ENCODE measurements around the gene FANCC.

The FANCC gene

DNA sequence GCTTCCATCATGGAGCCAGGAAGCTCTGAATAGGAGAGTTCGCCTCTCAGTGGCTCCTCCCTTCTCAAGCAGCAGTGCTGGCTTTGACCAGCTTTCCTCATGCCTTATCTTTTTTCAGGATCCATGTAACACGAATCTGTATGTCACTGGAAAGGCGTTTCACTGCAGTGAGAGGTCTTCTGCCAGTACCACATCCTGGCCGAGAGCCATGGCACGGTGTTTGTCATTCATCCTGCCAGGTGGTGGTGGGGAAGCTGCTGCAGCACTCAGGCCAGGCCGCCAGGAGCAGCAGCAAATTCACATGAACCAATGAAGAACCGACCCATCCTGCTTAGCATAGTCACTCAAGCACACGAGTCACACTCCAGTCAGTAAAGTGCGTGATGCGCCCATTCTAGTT, 179.0 kb downstream of the FANCC start:
- no peak for DNase-seq

DNA sequence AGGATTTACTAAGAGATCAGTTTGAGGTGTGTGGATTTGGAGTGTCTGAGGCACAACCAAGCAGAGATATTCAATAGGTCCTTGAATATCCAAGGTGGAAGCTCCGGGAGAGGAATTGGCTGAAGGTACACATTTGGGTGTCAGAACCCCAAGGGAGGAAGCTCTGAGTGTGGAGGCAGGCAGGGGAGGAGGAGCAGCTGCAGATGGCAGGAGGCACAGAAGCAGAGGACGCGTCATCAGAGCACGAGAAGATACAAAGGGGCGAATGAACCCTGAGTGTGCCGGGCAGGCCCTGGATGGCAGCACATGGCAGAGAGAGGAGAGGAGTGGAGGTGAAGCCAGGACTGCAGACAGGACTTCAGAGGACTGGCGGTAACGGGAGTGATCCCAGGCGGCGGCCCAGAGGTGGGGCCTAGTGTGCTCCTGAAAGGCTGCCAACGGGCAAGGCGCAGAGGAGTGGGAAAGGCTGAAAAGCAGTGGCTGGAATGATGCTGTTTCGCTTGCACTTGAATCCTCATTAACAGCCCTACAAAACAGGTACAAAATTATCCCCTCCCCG, 179.8 kb downstream of the FANCC start:
- DNase-seq, result no peak

DNA sequence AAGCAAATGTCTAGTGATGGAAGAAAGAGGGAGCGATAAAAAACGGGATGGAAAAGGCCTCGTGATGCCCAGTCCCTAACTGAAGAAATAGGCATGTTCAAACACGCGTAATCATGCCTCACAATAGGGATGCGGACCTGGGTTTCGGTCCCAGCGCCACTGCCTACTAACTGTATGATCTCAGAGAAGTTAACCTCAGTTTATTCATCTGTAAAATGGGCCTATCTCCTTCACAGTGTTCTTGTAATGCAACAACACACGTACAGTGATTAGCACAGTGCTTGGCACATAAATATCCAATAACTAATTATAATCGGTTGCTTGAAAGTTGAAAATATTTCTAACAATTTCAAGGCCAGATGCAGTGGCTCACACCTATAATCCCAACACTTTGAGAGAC, 181.8 kb downstream of the FANCC start:
- DNase-seq, result no peak

DNA sequence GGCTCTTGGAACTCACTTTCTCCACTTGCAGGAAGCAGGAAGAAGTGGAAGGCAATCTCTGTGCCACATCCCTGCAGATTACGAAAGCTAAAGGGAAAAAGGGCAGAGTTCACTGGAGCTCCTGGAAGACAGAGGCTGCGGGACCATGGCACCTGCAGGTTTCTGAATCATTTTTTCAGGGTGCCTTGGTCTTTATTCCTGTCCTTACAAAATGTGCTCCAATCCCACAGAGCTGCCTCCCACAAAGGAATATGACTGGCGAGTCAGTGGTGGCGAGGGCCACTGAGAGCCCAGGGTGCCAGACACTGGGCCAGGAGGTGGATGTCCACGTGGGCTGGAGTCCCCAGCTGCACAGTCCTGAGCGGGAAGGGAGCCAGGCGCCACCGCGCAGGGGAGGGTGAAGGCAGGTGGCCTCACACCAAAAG, 183.0 kb downstream of the FANCC start:
- no peak for DNase-seq

DNA sequence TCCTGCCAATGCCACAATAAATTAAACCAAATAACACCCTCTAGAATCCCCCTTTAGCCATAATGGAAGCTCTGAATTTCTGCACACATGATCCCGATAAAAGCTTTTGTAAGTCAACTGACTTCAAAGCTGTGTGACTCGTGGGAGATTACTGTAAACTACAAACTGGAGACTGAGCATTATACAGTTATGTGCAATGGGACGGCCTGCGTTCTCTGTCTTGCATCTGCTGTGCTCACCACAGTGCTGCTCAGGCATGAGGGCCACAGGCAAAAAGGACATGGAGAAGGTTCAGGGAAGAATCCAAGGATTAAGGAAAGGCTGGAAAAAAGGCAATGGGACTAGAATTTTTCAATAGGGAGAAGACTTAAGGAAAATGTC, 184.2 kb downstream of the FANCC start:
- no peak for DNase-seq

DNA sequence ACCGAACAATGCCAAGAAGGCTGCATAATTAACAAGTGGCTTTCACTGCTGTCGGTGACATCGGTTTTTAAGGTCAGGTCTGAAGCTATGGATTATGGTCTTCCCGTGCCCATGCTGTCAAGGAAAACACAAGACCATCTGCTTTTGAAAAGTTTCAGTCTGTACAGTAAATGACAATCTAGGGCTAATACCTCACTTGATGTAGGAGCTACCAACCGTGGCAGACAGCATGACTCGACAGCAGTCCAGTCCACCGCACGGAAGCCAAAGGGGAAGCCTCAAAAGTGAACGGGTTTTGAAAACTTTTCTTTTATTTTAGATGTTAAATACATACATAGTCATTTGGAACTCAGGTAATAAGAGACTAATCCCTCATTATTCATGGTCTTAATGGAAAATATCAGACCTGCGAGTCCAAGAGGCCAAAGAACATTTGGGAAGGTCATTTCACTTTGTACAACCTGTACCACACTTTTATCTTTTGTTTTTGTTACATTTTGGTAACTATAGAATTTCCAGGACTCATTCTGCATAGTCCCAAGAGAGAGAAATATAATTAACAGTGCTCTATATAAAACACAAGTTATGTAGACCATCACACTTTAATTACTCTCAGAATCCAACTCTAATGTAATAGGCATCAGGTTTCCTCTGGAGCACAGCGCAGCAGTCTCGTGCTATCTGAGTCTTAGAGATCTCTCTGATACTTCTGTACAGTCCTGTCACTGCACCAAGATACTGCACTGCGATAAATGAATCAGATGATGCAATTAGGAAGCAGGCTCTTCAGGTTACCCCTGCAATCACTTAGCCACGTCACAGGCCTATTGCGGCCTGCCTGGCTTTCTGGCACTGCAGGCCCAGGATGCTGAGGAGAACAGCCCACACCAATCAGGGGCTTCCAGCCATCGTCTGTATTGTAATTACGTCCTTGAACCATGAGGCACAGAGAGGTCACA, 184.9 kb downstream of the FANCC start:
- DNase-seq, result no peak

DNA sequence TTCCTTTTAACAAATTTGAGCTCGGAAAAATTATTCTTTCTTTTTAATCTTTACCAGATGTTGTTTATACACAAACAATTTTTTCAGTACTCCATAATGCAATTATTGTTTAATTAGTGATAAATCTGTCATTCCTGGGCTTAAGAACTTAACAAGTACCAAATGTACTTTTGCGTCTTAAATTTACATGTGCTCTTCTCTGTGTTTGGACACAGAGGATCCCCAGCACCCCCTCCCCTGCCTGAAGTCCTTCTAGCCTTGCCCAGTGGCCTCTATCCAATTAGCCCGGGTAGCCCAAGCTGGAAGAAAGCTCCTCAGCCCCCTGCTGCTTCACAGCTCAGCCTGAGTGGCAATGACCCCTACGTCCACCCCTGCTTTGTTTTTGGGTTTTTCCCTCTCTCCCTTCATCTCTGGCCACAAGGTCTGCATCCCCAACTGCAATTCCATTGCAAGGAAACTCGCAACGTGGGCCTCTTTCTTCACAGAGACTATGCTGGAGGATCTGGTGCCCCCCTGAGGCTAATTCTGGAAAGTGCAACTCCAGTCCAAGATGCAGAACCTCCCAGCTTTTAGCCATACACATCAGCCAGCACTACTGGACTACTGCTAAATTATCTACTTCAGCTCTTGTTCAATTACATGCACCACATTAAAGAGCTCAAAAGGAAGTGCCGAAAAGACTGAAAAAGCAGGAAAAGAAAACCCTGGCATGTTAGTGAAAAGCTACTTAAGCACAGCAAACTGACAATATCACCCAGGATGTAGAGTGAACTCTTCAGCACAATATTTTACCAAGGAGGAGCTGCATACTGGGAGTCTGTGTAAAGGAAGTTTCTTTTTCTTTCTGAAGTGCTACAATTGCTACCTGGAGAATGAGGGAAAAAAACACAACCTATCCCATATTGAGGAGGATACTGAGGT, 186.2 kb downstream of the FANCC start:
- peak; percentile 15 to 74 for DNase-seq

DNA sequence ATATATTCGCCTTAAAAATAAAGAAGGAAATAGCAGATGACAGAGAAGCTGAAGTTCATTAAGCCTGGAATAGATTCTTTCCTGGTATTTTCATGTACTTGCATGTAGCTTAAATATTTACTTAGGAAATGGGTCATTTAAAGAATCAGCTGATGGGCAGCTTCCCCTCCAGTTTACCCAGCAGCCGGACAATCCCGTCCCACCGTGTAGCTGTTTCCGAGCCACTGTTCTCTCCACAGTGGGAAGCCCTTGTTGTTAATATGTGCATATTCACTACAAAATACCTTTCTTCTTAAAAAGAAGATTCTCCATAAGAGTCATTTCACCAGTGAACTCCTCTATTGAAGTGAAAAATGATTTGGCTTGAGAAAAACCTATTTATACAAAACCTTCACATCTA, 187.0 kb downstream of the FANCC start:
- DNase-seq, result no peak

DNA sequence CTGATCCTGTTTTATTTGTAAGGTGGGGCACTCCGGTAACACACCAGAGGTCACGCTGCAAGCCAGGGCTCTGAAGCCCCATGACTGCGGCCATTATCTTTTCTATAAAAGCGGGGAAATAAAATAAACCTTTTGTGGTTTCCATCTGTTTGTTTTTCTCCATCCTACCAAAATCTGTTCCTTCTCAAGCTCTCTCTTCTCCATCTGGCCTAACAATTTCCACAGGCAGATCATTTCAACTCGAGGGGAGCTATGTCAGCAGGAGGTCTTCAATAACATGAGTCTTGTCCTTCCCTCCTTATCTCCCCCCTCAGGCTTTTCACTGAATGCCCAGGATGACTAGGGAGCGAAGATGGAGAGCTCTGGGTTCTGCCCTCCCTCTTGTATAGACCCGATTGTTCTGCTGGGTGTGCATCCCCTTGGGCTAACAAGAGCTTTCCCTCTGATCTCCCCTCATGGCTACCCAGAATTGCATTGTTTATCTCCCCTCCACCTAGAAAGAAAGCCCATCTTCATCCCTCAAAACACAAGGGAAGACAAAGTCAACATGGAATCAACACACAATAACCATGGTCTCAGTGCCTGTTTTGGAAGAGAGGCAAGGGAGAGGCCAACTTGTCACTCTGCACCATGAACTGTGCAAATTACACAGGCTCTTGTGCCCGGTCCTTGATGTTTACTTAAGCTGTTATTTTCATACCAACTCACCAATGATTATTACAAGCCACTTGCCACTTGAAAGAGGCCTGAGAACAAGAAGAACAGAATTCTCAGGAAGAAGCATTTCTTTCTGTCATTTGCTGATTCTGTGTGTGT, 187.8 kb downstream of the FANCC start:
- DNase-seq, result no peak

DNA sequence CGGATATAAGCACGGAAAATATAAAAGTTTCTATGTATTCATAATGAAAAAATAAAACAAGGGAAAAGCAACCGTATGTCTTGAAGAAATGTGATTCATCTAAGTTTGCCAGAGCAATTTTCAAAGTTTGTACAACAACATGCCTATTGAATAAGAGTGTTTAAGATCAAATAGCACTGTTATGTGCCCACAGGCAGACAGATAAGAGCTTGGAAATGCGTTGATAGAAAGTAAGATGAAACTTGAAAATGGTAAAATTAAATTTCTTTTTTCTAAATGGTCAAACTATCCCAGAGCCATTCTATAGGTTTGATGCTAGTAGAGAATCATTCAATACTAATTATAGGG, 189.4 kb downstream of the FANCC start:
- DNase-seq, result no peak

DNA sequence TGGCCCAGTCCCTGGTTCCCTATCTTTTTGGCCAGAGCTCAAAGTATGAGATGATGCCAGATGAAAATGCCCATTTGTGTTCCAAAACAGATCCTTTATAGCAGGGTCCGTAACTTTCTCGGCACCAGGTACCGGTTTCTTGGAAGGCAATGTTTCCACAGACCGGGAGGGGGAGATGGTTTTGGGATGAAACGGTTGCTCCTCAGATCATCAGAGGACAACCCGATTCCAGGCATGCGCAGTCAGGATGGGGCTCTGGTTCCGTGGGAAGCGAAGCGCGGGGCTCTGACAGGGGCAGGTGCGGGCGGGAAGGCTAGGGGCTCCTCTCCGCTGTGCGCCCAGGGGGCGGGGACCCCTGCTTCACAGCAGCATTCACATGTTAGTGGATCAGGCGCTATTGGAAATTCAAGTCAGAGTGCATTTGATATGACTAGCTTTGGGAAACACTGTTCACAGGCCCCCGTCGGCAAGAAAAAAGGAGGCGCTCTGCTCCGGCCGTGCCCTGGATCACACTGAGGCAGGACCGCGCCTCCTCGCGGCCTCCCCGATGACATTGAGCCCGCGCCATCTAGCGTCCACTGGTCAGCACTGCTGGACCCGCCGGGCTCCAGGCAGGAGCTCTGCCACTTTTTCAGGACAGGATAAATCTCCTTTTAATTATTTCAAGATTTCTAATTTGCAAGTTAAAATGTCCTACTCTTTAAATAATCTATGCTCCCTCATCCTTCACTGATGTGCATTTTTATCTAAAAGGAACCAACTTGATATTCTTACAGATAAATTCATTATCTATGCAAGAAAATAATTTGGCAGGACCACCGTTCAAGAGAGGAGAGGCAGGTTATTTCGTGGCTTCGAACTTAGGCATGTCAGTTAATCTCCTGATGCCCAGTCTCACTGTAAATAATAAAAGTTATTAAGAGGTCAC, 190.0 kb downstream of the FANCC start:
- peak; percentile 44 to 85 for DNase-seq

DNA sequence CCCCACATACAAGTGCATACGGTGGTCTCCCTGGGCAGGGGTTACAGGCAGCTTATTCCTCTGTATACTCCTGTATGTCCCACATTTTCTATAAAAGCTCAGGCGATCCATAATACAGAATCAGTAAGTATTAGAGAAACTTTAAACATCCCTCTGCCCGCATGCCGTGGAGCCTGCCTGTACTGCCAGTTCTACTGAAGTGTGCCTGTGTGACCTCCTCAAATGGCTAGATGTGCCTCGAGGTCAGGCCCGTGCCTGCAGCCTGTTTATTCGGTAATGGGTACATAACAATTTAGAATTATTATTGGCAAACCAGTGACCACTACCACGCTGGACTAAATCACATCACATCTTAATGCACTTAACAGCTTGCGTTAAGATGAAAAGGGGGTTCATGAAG, 190.8 kb downstream of the FANCC start:
- no peak for DNase-seq

DNA sequence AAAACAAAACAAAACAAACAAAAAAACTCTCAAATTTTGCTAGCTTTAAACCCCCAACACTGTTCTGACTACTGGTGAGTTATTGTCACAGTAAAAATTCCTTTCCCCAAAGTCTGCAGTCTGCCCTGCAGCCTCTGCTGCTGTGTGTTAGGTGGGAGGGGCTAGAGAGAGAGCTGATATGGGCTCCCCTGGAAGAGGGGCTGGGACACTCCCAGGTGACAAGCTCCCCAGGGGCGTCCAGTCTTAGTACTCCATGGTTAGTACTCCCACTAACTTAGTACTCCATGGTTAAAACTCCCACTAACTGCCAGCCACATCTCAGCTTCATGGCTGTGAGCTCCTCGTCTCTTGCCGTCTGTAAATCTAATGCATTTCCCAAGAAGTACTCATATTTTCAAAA, 191.9 kb downstream of the FANCC start:
- no peak for DNase-seq

DNA sequence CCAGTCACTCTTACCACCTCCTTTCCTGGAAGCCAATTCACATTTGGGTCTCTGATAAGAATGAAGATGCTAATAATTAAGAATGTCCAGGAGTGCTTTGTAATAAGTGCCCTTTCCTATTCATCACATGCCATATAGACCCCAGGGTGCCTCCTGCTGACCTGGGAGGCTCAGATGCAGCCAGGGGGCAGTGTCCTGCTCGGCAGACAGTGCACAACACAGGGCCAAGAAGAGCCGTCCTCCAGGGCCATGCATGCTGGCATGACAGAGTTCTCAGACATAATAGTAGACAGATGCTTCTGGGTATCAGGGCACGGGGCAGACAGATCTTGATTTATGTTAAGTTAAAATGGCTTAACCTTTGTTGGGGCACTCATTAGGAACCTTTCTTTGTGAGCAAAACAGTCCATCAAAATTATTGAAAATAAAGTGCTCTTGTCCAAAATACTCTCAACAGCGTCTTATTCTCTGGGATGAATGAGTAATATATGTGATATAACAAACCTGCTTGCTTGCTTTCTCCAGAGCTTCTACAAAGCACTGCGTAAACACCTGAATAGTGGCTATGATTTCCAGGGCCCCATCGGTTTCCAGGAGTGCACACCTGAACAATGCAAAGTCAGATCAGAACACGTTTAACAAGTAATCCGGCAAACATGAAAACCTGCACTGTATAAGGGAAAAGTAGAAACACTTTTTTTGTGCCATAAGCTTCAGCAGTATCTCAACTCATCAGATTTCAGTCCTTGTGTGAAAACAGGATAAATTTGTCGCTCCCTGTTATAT, 192.7 kb downstream of the FANCC start:
- no peak for DNase-seq

DNA sequence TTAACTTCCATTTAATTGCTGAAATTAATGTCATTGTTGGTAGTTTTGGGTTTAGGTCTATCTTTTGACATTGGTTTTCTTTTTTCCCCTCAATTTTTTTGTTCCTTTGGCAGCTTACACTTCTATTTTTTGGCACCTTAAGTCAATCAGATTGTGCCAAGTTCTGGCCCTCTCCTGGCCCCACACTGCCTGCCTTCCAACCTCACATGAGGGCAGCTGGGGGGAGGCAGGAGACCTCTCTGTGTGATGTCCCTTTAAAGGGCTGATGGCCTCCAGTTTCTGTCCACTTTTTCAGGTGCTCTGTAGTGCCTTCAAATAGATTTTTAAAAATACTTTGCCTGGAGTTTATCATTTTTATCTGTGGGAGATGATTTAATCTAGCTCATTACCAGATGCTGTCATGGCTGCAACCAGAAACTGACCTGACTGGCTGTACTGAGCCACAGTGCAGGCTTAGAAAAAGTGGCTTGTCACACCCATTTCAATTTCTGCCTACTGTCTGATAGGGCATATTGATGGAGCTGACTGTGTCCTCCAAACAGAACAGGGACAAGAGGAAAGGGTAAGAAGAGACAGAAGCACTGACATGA, 196.6 kb downstream of the FANCC start:
- no peak for DNase-seq

DNA sequence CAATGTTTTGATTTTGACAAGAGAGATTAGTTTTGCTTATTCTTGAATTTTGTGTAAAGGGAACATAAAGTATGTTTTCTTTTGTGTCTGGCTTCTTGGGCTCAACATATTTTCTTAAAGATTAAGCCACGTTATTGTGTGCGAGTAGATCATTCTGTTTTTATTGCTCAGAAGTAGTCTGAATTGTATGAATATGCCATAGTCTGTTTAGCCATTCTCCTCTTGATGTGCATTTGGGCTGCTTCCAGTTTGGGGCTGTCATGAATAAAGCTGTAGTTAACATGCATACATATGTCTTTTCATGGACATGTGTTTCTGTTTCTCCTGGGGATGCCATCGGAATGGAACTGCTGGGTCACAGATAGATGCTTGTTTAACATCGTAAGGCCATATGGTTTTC, 198.9 kb downstream of the FANCC start:
- DNase-seq, result no peak

DNA sequence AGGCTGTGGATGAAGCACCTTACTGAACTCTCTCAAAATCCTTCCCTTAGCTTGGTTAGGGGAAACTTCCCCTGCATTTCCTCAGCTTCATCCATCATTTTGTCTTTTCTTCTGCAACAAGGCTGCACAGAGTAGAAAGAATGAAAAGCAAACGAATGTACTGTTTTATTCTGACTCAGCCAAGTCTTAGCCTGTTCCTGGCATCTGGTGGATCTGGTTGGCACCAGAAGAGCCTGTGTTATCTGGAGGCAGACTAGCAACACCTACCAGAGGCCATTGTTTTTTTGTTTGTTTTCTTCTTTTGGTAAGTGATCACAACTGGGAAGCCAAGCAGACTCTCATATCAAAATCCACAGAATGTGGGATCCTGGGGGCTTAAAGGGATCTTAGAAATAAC, 200.7 kb downstream of the FANCC start:
- no peak for DNase-seq

DNA sequence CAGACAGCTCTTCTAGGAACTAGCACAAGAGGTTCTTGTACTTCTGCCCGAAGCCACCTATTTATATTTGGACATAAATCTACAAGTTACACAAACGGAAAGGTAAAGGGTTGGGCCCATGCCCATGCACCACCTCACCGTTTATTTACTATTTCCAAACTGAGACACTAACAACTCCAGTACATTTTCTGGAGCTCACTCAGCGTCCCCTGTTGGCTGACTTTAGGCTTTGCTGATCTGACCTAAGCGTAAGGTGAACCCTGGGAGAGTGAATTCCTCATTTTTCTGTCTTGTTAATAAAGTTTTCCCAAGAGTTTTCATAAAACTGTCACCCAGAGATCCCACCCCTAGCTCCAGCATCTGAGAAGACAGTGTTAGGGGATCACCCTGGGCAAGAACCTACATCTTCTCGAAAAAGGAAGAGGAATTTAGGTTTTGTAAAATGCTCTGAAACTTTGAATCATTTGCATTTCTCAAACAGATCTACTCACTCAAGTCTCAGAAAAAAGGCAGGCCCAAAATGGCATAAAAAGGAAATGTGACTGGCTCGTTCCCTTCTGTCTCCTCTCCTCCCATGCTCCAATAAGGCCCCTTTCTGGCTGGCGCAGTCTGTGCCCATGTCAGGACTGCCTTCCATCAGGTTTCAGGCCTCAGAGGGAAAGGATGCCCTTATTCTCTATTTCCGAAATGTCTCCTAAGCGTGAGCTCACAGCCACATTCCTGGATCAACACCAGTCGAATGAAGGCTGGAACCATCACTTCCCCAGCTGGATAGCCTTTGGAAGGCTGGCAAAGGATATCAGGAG, 201.3 kb downstream of the FANCC start:
- no peak for DNase-seq

DNA sequence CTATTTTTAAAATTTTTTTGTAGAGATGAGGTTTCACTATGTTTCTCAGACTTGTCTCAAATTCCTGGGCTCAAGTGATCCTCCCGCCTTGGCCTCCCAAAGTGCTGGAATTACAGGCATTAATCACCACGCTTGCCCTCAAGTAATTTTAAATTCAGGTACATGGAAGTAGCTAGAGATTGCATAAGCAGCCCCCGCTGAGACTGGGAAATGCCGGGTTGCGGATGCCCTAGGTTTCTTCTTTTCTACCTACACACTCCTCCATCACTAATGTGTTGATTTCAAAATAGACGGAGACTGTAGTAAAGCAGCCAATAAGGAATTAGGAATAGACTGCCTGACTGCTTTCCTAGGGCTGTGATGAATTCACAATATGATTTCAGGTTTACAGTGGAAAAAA, 202.4 kb downstream of the FANCC start:
- no peak for DNase-seq
